Osteoblast (primary cell): ENCODE results near the gene SART3. TPM values are rescaled to one million over a fixed set of nuclear protein-coding genes. Genes with fewer than 3 reads are reported as not detected.
A peak's percentile ranks its signal among the peaks of the same experiment; 100 is the strongest.

ENCODE experiments used
- DNase-seq: peaks from one replicate; pipeline ENCODE4 v3.0.0; 2011; ENCODE audit warnings: low spot score, mixed read lengths; ENCODE audit not compliant: insufficient read length; ENCODE audit errors: missing footprints
- H2AFZ ChIP-seq: 2 replicates; pipeline ENCODE4 v1.6.0; 2011; ENCODE audit warnings: mild to moderate bottlenecking, low read length
- H3K27ac ChIP-seq: 2 replicates; pipeline ENCODE4 v1.5.1; 2011; ENCODE audit warnings: mild to moderate bottlenecking, low read depth, low read length, moderate library complexity
- H3K27me3 ChIP-seq: 2 replicates; pipeline ENCODE4 v1.6.0; 2012; ENCODE audit warnings: mild to moderate bottlenecking, control low read depth, inconsistent platforms, low read length, moderate library complexity; ENCODE audit not compliant: insufficient read depth
- H3K36me3 ChIP-seq: 2 replicates; pipeline ENCODE4 v1.5.1; 2011; ENCODE audit warnings: mild to moderate bottlenecking, low read length, control low read depth, moderate library complexity; ENCODE audit not compliant: insufficient read depth
- H3K4me1 ChIP-seq: 2 replicates; pipeline ENCODE4 v1.5.1; 2011; ENCODE audit warnings: mild to moderate bottlenecking, low read length, control low read depth, moderate library complexity; ENCODE audit not compliant: insufficient read depth
- H3K4me2 ChIP-seq: 2 replicates; pipeline ENCODE4 v1.6.0; 2011; ENCODE audit warnings: mild to moderate bottlenecking, low read length; ENCODE audit not compliant: insufficient read depth
- H3K4me3 ChIP-seq: fragments of 200-600 bp; sonication (generic); 3 replicates; pipeline ENCODE4 v1.5.1; 2012; ENCODE audit warnings: mild to moderate bottlenecking, low read length, inconsistent platforms; ENCODE audit not compliant: insufficient read depth
- H3K79me2 ChIP-seq: 2 replicates; pipeline ENCODE4 v1.6.0; 2012; ENCODE audit warnings: mild to moderate bottlenecking, low read length, control low read depth, inconsistent platforms; ENCODE audit not compliant: insufficient read depth
- H3K9me3 ChIP-seq: 2 replicates; pipeline ENCODE4 v1.5.1; 2011; ENCODE audit warnings: low read depth, low read length, control low read depth
- H4K20me1 ChIP-seq: 2 replicates; pipeline ENCODE4 v1.6.0; 2012; ENCODE audit warnings: mild to moderate bottlenecking, low read length, control low read depth; ENCODE audit not compliant: insufficient read depth
- total RNA-seq: library from RNA; depleted of rRNA; stranded (reverse); fragments of >200 nt; gene quantifications from 2 replicates; pipeline ENCODE4 v1.2.3, GENCODE V29; 2012
- TF ChIP-seq, protein P1 (sequence below): IDR thresholded peaks from 2 replicates; pipeline ENCODE4 v1.5.1; 2011; ENCODE audit warnings: mild to moderate bottlenecking, low read depth, low read length, moderate library complexity; ENCODE audit errors: extremely low read depth

SART3 gene
- total RNA-seq, 1 donor: 57.9 TPM

DNA sequence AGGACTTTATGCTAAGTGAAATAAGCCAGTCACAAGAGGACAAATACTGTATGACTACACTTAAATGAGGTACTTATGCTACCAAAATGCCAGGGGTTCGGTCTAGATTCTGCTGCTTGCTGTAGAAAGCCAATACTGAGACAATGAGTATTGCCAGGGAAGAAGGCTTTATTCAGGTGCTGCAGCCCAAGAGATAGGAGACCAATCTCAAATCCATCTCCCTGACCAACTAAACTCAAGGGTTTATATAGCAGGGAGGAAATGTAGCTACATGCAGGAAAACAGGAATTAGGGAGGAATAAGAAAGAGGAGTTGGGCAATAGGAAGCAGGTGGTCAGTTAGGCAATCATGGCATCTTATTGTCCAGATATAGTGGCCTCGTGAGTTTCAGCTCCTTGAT lies 58.1 kb downstream of the SART3 start:
- DNase-seq: no peak
- H4K20me1 ChIP-seq: no peaks in the 10 kb centered on the region
- no peak overlapping the region for H2AFZ ChIP-seq
- H3K9me3 ChIP-seq: peaks cover 2% of the 10 kb centered on the region
- H3K27me3 ChIP-seq: peaks cover 4% of the 10 kb centered on the region
- TF ChIP-seq, protein P1, sequence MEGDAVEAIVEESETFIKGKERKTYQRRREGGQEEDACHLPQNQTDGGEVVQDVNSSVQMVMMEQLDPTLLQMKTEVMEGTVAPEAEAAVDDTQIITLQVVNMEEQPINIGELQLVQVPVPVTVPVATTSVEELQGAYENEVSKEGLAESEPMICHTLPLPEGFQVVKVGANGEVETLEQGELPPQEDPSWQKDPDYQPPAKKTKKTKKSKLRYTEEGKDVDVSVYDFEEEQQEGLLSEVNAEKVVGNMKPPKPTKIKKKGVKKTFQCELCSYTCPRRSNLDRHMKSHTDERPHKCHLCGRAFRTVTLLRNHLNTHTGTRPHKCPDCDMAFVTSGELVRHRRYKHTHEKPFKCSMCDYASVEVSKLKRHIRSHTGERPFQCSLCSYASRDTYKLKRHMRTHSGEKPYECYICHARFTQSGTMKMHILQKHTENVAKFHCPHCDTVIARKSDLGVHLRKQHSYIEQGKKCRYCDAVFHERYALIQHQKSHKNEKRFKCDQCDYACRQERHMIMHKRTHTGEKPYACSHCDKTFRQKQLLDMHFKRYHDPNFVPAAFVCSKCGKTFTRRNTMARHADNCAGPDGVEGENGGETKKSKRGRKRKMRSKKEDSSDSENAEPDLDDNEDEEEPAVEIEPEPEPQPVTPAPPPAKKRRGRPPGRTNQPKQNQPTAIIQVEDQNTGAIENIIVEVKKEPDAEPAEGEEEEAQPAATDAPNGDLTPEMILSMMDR: no peak
- no peak overlapping the region for H3K4me2 ChIP-seq
- no peaks in the 10 kb centered on the region for H3K4me1 ChIP-seq
- no peak overlapping the region for H3K4me3 ChIP-seq
- no peaks in the 10 kb centered on the region for H3K36me3 ChIP-seq
- no peaks in the 10 kb centered on the region for H3K79me2 ChIP-seq
- H3K27ac ChIP-seq: no peak overlapping the region

DNA sequence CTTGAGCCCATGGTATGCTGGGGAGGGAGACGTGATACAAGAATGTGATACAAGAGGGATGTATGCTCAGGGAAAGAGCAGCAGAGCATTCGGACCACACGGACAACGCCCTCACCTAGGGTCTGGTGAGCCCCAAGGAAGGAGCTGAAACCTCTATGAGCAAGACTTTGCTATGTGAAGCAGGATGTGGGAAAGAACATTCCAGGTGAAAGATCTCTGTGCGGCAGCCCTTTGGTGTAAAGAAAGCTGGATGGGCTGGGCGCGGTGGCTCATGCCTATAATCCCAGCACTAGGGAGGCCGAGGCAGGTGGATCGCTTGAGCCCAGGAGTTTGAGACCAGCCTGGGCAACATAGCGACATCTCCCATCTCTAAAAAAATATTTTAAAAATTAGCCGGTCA lies 62.8 kb downstream of the SART3 start:
- TF ChIP-seq, protein P1: no peak
- Histone ChIP-seq H3K36me3 (no peaks in the 10 kb centered on the region), H2AFZ (no peak overlapping the region), H4K20me1 (no peaks in the 10 kb centered on the region), H3K79me2 (no peaks in the 10 kb centered on the region), H3K27me3 (peaks cover 4% of the 10 kb centered on the region), H3K9me3 (peaks cover 2% of the 10 kb centered on the region), H3K27ac (no peak overlapping the region), H3K4me1 (no peaks in the 10 kb centered on the region), H3K4me3 (no peak overlapping the region), H3K4me2 (no peak overlapping the region)
- DNase-seq: no peak

DNA sequence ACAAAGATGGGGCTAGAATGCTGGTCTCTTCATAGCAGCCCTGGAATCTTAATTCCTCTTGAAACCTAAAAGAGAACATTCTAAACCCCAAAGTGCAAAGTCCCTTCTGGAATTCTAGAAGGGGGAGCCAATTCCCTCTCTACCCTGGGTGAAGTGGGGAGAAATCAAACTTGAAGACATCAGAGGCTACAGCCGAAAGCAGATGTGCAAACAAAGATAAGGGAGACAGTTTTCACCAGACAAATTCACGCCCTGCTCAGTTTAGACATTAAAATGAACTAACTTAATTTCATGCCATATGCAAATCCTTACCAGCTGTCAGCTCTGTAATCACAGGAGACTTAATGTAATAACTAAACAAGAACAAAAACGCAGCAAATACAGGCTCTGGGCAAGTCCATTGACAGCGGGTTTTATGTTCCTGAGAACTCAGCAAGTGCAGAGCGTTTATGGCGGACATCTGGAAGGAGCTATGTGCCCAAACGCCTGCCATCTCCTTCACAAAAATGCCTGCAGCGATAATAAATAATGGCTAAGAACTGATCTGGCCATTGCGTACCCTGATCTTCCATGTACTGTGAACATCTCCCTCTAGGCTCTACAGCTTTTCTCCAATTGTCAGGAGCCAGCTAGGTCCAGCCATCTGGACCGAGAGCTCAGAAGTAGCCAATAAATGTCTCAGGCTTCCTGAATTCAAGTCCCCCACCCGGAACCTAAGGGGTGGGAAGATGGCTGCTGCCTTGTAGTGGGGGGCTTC lies 65.0 kb downstream of the SART3 start:
- H4K20me1 ChIP-seq: no peaks in the 10 kb centered on the region

DNA sequence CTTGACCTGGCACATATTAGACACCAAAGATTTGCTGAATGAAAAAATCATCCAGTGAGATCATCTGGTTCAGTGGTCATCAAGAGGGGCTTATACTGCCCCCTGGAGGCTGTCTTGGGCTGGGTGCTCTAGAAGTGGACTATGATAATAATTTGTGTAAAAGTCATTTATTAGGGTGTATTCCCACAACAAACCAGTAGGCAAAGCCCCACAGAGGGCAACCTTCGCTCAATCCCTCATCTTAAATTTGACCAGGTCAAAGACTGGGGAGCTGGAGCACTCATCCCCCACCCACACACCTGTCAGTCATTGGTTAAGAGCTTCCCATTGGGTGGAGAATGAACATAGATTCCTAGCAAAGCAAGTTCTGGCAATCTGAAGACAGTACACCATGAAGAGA lies 65.9 kb downstream of the SART3 start:
- H3K27ac ChIP-seq: no peak overlapping the region
- H4K20me1 ChIP-seq: no peaks in the 10 kb centered on the region
- no peaks in the 10 kb centered on the region for H3K9me3 ChIP-seq
- no peaks in the 10 kb centered on the region for H3K36me3 ChIP-seq
- no peak overlapping the region for H2AFZ ChIP-seq
- H3K4me2 ChIP-seq: no peak overlapping the region
- TF ChIP-seq, protein P1: peak; percentile 83
- DNase-seq: peak; percentile 60
- H3K4me1 ChIP-seq: no peaks in the 10 kb centered on the region
- no peak overlapping the region for H3K4me3 ChIP-seq
- H3K79me2 ChIP-seq: no peaks in the 10 kb centered on the region
- H3K27me3 ChIP-seq: peaks cover 4% of the 10 kb centered on the region

More for the DNA sequence above, 65.0 kb downstream of the SART3 start:
- Histone ChIP-seq H3K4me2 (no peak overlapping the region), H3K4me3 (no peak overlapping the region), H3K27ac (no peak overlapping the region), H2AFZ (no peak overlapping the region), H3K27me3 (peaks cover 4% of the 10 kb centered on the region), H3K4me1 (no peaks in the 10 kb centered on the region), H3K36me3 (no peaks in the 10 kb centered on the region), H3K79me2 (no peaks in the 10 kb centered on the region), H3K9me3 (no peaks in the 10 kb centered on the region)
- TF ChIP-seq, protein P1: no peak
- no peak for DNase-seq
